GM12878 (cell line): ENCODE measurements around the gene CANX. TPM values are rescaled to one million over a fixed set of nuclear protein-coding genes. Genes with fewer than 3 reads are reported as not detected.
A peak's percentile ranks its signal among the peaks of the same experiment; 100 is the strongest.

Experiments used
- BRCA1 ChIP-seq: IDR thresholded peaks from 2 replicates; pipeline ENCODE4 v1.6.1; 2011; ENCODE audit warnings: low read depth, low read length, improper control_type of control experiment
- CHD4 ChIP-seq: fragments of 200-600 bp; sonication (generic); IDR thresholded peaks from 2 replicates; pipeline ENCODE4 v1.6.1; 2016; ENCODE audit warnings: mild to moderate bottlenecking
- FOXM1 ChIP-seq: IDR thresholded peaks from 2 replicates; pipeline ENCODE4 v1.6.1; 2012; ENCODE audit warnings: low read depth, mild to moderate bottlenecking, inconsistent platforms, low read length, moderate library complexity
- GABPA ChIP-seq: IDR thresholded peaks from 2 replicates; pipeline ENCODE4 v1.6.1; 2014; ENCODE audit warnings: antibody characterized with exemption, low read depth, mild to moderate bottlenecking, inconsistent platforms
- HDGF ChIP-seq: fragments of 450-650 bp; IDR thresholded peaks from 2 replicates; pipeline ENCODE4 v1.6.1; 2016; ENCODE audit warnings: antibody characterized with exemption
- IRF3 ChIP-seq: fragments of 450-650 bp; IDR thresholded peaks from 2 replicates; pipeline ENCODE4 v1.6.1; 2014; ENCODE audit warnings: mild to moderate bottlenecking
- KLF5 ChIP-seq: fragments of 450-650 bp; IDR thresholded peaks from 2 replicates; pipeline ENCODE4 v1.6.1; 2014; ENCODE audit warnings: mild to moderate bottlenecking; ENCODE audit not compliant: partially characterized antibody
- LARP7 ChIP-seq: fragments of 450-650 bp; IDR thresholded peaks from 2 replicates; pipeline ENCODE4 v1.6.1; 2017; ENCODE audit warnings: mild to moderate bottlenecking
- MEF2B ChIP-seq: fragments of 450-650 bp; IDR thresholded peaks from 2 replicates; pipeline ENCODE4 v1.6.1; 2018; ENCODE audit warnings: mild to moderate bottlenecking, moderate library complexity; ENCODE audit not compliant: partially characterized antibody, poor library complexity, severe bottlenecking
- MTA3 ChIP-seq: IDR thresholded peaks from 2 replicates; pipeline ENCODE4 v1.6.1; 2012; ENCODE audit warnings: low read length, inconsistent platforms, borderline replicate concordance
- MXI1 ChIP-seq: fragments of 150-350 bp; IDR thresholded peaks from 2 replicates; pipeline ENCODE4 v1.6.1; 2011; ENCODE audit warnings: low read depth, mild to moderate bottlenecking, inconsistent platforms, low read length, improper control_type of control experiment
- PAX5 ChIP-seq: IDR thresholded peaks from 2 replicates; pipeline ENCODE4 v1.6.1; 2011; ENCODE audit warnings: low read depth, low read length, borderline replicate concordance
- PAX8 ChIP-seq: fragments of 450-650 bp; IDR thresholded peaks from 2 replicates; pipeline ENCODE4 v1.6.1; 2017; ENCODE audit warnings: mild to moderate bottlenecking, moderate library complexity
- SUPT20H ChIP-seq: IDR thresholded peaks from 2 replicates; pipeline ENCODE4 v1.6.1; 2011; ENCODE audit warnings: low read depth, mild to moderate bottlenecking, low read length, moderate library complexity, borderline replicate concordance; ENCODE audit not compliant: control insufficient read depth
- TAF1 ChIP-seq: IDR thresholded peaks from 2 replicates; pipeline ENCODE4 v1.6.1; 2011; ENCODE audit warnings: mild to moderate bottlenecking, low read depth, low read length, borderline replicate concordance
- TBL1XR1 ChIP-seq: IDR thresholded peaks from 2 replicates; pipeline ENCODE4 v1.6.1; 2012; ENCODE audit warnings: low read depth, low read length, improper control_type of control experiment
- YBX1 ChIP-seq: fragments of 450-650 bp; IDR thresholded peaks from 2 replicates; pipeline ENCODE4 v1.6.1; 2016; ENCODE audit warnings: antibody characterized with exemption
- ZBTB4 ChIP-seq: fragments of 450-650 bp; formaldehyde crosslinking; IDR thresholded peaks from 2 replicates; pipeline ENCODE4 v1.4.0; 2022; ENCODE audit warnings: mild to moderate bottlenecking, moderate library complexity
- ZNF24 ChIP-seq: fragments of 450-650 bp; IDR thresholded peaks from 2 replicates; pipeline ENCODE4 v1.6.1; 2017; ENCODE audit warnings: antibody characterized with exemption, mild to moderate bottlenecking
- ZNF687 ChIP-seq: fragments of 450-650 bp; IDR thresholded peaks from 2 replicates; pipeline ENCODE4 v1.6.1; 2017; ENCODE audit warnings: mild to moderate bottlenecking, moderate library complexity
- polyA plus RNA-seq, 11 experiments: library from polyadenylated mRNA; depleted of rRNA in 4 of 11; unstranded in 6 of 11; stranded (reverse) in 5 of 11; fragments of >200 nt; fragmentation: Nextera tagmentation in 4 of 11; fragmentation: Illumina TruSeq in 1 of 11; extraction: Ambion mirVana in 4 of 11; extraction: Trizol in 1 of 11; gene quantifications; 1 replicate in 1 of 11; 2 replicates in 10 of 11; pipeline versions ENCODE4 v1.2.1 to v1.2.3, GENCODE V29; 2011 to 2016; ENCODE audit warnings: inconsistent platforms in 2 of 11, missing spikeins in 2 of 11, low read depth in 1 of 11
- total RNA-seq, 4 experiments: library from RNA; depleted of rRNA in 3 of 4; stranded (reverse); fragments of >200 nt in 3 of 4; fragmentation: Illumina TruSeq in 1 of 4; extraction: Trizol in 1 of 4; gene quantifications; 2 replicates each; pipeline versions ENCODE4 v1.2.1 to v1.2.3, GENCODE V29; 2013 to 2021
- TF ChIP-seq, protein P1 (sequence below): fragments of 450-650 bp; IDR thresholded peaks from 2 replicates; pipeline ENCODE4 v1.6.1; 2018; ENCODE audit warnings: mild to moderate bottlenecking, low read depth, moderate library complexity; ENCODE audit not compliant: partially characterized antibody

The CANX gene
- total and polyA plus RNA-seq, 10 of the 15 experiments (the other 5 are each of a cell fraction or from before 2014, with no cell fraction given) = 78.2 to 602 (median 412) TPM

DNA sequence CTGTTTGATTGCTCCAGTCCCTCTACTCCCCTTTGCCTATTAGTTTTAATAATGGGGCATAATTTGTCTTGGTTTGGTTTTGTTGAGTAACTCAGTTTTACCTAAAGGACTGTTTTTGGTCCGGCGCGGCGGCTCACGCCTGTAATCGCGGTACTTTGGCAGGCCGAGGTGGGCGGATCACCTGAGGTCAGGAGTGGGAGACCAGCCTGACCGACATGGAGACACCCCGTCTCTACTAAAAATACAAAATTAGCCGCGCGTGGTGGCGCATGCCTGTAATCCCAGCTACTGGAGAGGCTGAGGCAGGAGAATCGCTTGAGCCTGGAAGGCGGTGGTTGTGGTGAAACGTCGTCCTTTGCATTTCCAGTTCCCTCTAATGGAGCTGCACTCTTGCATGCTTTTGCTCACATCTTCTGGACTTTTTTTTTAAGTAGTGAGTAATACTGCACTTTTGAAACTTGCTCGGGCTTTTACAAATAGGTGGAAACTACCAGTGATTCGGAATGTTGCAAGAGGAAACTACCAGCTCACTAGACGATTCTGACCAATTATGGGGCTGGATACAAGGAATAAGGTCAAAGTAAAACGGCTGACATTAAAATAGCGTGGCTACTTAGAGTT, 33.1 kb downstream of the CANX start (continued):
- no peak for TF ChIP-seq ZBTB4
- no peak for TF ChIP-seq MXI1
- TF ChIP-seq ZNF24 = no peak
- no peak for TF ChIP-seq YBX1
- no peak for TF ChIP-seq KLF5
- TF ChIP-seq MEF2B = peak; percentile 16
- TF ChIP-seq GABPA = no peak
- TF ChIP-seq HDGF = no peak
- no peak for TF ChIP-seq LARP7
- peak; percentile 63; the same call in 1 of the 2 replicates for TF ChIP-seq MTA3
- 0 out of 2 replicates have a peak, but pooled peaks have one; percentile 30 for TF ChIP-seq TBL1XR1
- TF ChIP-seq CHD4 = no peak
- TF ChIP-seq, protein P1, sequence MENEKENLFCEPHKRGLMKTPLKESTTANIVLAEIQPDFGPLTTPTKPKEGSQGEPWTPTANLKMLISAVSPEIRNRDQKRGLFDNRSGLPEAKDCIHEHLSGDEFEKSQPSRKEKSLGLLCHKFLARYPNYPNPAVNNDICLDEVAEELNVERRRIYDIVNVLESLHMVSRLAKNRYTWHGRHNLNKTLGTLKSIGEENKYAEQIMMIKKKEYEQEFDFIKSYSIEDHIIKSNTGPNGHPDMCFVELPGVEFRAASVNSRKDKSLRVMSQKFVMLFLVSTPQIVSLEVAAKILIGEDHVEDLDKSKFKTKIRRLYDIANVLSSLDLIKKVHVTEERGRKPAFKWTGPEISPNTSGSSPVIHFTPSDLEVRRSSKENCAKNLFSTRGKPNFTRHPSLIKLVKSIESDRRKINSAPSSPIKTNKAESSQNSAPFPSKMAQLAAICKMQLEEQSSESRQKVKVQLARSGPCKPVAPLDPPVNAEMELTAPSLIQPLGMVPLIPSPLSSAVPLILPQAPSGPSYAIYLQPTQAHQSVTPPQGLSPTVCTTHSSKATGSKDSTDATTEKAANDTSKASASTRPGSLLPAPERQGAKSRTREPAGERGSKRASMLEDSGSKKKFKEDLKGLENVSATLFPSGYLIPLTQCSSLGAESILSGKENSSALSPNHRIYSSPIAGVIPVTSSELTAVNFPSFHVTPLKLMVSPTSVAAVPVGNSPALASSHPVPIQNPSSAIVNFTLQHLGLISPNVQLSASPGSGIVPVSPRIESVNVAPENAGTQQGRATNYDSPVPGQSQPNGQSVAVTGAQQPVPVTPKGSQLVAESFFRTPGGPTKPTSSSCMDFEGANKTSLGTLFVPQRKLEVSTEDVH = no peak
- TF ChIP-seq TAF1 = no peak
- TF ChIP-seq BRCA1 = no peak
- TF ChIP-seq SUPT20H = no peak
- TF ChIP-seq IRF3 = no peak
- TF ChIP-seq FOXM1 = peak; percentile 77
- TF ChIP-seq PAX5 = no peak
- no peak for TF ChIP-seq ZNF687
- TF ChIP-seq PAX8 = no peak
